Left renal pelvis (tissue), 4 donors: ENCODE data around the gene RAPGEF5. TPM values are rescaled to one million over a fixed set of nuclear protein-coding genes. Genes with fewer than 3 reads are reported as not detected.

Source experiments
- DNase-seq, 4 donors: peaks; one replicate each; pipeline ENCODE4 v3.0.0-alpha.2; 2013; ENCODE audit warnings: low read depth in 4 of 4, low spot score in 3 of 4
- polyA plus RNA-seq, 4 donors: library from polyadenylated mRNA; unstranded; fragments of 120-200 nt; gene quantifications; one replicate each; pipeline ENCODE4 v1.2.1, GENCODE V29; 2013; ENCODE audit not compliant: insufficient read length in 4 of 4

The RAPGEF5 gene
- polyA plus RNA-seq, 4 donors, result 33.6 to 39.6 (median 37.5) TPM

- no peak for DNase-seq
Measured at GRCh38 chr7:22200238-22200637, 156.7 kb downstream of the RAPGEF5 start.

- no peak for DNase-seq
Measured at GRCh38 chr7:22197376-22197775, 159.6 kb downstream of the RAPGEF5 start.

- DNase-seq, result no peak
Measured at GRCh38 chr7:22196429-22196828, 160.5 kb downstream of the RAPGEF5 start.

- DNase-seq, result no peak
Measured at GRCh38 chr7:22195397-22196172, 161.4 kb downstream of the RAPGEF5 start.

GRCh38 chr7:22194658-22195273 lies 162.2 kb downstream of the RAPGEF5 start:
- no peak for DNase-seq

GRCh38 chr7:22193450-22193983 lies 163.4 kb downstream of the RAPGEF5 start:
- peak; percentile 37 to 62 (median 50) for DNase-seq

GRCh38 chr7:22192801-22193200 lies 164.2 kb downstream of the RAPGEF5 start:
- no peak for DNase-seq

GRCh38 chr7:22190736-22191135 lies 166.2 kb downstream of the RAPGEF5 start:
- no peak for DNase-seq

GRCh38 chr7:22189741-22190140 lies 167.2 kb downstream of the RAPGEF5 start:
- no peak for DNase-seq

- DNase-seq, result no peak
Measured at GRCh38 chr7:22189230-22189629, 167.7 kb downstream of the RAPGEF5 start.

- DNase-seq, result no peak
Measured at GRCh38 chr7:22187691-22188348, 169.1 kb downstream of the RAPGEF5 start.

- DNase-seq, result no peak
Measured at GRCh38 chr7:22185559-22185958, 171.4 kb downstream of the RAPGEF5 start.

- no peak for DNase-seq
Measured at GRCh38 chr7:22184549-22185199, 172.3 kb downstream of the RAPGEF5 start.

- no peak for DNase-seq
Measured at GRCh38 chr7:22183522-22184280, 173.3 kb downstream of the RAPGEF5 start.

GRCh38 chr7:22182149-22182548 lies 174.8 kb downstream of the RAPGEF5 start:
- no peak for DNase-seq

- no peak for DNase-seq
Measured at GRCh38 chr7:22181663-22182062, 175.3 kb downstream of the RAPGEF5 start.

- no peak for DNase-seq
Measured at GRCh38 chr7:22179442-22179879, 177.5 kb downstream of the RAPGEF5 start.

GRCh38 chr7:22178735-22179134 lies 178.2 kb downstream of the RAPGEF5 start:
- DNase-seq, result no peak

GRCh38 chr7:22176791-22177412 lies 180.1 kb downstream of the RAPGEF5 start:
- DNase-seq, result no peak

- DNase-seq, result no peak
Measured at GRCh38 chr7:22174574-22174953, 182.4 kb downstream of the RAPGEF5 start.
